SK-N-DZ (cell line): Measurements from ENCODE around the gene NPAS4.

Experiments used
- small RNA-seq, 2 experiments: library from RNA; depleted of rRNA; stranded (forward); fragments of <200 nt; gene quantifications; one replicate each; pipeline ENCODE3, GENCODE V24; 2014

Gene NPAS4

Small RNAs within 50 kb of the gene (small RNA-seq; reads per million reads assigned to genes)
- gene RF00017 = 0 reads per million in 2 experiments
- gene RF00416 = 0 reads per million in 2 experiments
- gene RNU1-84P = 0.08 to 0.22 reads per million in 2 experiments
